ENCODE results near the gene SPAG7.

GRCh38 chr17:4999430-5000093 lies 31.9 kb upstream of the SPAG7 start:
- TF ChIP-seq SP1 (IDR thresholded peaks at IDR 0.05) (no peak), CTCF (IDR thresholded peaks at IDR 0.05; ENCODE audit: low read depth, low read length, missing input control) (no peak), FOXA1 (IDR thresholded peaks at IDR 0.05) (no peak), REST (IDR thresholded peaks at IDR 0.05) (peak; percentile 1), RAD21 (IDR thresholded peaks at IDR 0.05) (no peak), YY1 (IDR thresholded peaks at IDR 0.05) (no peak), HNF4G (IDR thresholded peaks at IDR 0.05) (no peak), JUND (IDR thresholded peaks at IDR 0.05) (no peak), TAF1 (conservative IDR thresholded peaks at IDR 0.05) (no peak), ZBTB33 (IDR thresholded peaks at IDR 0.05) (no peak), MAX (IDR thresholded peaks at IDR 0.05) (no peak), ATF3 (IDR thresholded peaks at IDR 0.05) (no peak), GABPA (IDR thresholded peaks at IDR 0.05 in 1 of 2, conservative IDR thresholded peaks at IDR 0.05 in 1 of 2) (no peak)
